ENCODE data around the gene BCL7A.
A peak's percentile ranks its signal among the peaks of the same experiment; 100 is the strongest.

GRCh38 chr12:122062832-122063693 lies 41.4 kb downstream of the BCL7A start:
- no peak for TF ChIP-seq CTCF (IDR thresholded peaks at IDR 0.05)
- TF ChIP-seq POLR2A (IDR thresholded peaks at IDR 0.05), result peak in 1 of 2 donors; percentile 46
